ENCODE data around the gene WFS1.

GRCh38 chr4:6262176-6262575 is 7.5 kb upstream of the WFS1 start:
- TF ChIP-seq EZH2phosphoT487 (IDR thresholded peaks at IDR 0.05; ENCODE audit: low read depth, severe bottlenecking, unreplicated experiment) (no peak), CTCF (IDR thresholded peaks at IDR 0.05; ENCODE audit: poor library complexity) (no peak)
